GM21576 (cell line): ENCODE measurements around the gene TEX22.

Experiments used
- ATAC-seq: cut with Tn5 transposase; IDR thresholded peaks from one replicate; pipeline ENCODE4 v1.9.1; 2021; ENCODE audit warnings: mild to moderate bottlenecking, moderate library complexity; ENCODE audit not compliant: unreplicated experiment

Gene TEX22

DNA sequence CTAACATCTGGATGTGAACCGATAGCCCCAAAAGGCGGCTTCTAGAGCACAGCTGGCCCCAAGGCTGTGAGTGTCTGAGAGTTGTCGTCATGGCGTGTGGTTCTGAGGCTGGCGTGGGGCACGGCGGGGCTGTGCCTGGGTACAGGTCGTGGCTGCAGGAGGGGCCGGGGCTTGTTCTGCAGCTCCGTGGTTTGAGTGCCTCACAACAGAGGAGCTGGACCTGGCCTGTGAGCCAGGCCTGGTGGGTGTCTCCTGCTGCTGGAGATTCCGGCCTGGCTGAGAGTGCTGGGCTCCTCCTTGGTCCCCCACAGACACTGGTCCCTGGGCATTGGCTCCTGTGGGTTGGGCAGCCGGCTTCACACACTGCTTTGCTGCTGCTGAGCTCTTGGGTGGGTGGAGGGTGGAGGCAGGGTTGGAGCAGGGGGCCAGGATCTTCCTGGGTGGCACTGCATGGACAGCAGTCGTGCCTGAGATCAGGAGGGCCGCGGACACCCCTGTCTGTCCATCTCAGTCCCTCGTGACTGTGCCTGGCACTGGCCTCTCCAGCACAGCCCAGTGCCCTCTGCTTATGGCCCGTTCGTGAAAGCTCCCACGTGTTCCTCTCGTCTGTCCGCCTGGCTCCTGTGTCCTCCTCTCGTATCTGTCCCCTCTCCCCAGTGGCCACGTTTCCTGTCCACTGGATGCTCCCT lies 31.8 kb upstream of the TEX22 start:
- ATAC-seq = no peak

GRCh38 chr14:105367116-105368031 lies 31.0 kb upstream of the TEX22 start:
- ATAC-seq = no peak

- ATAC-seq = no peak
These were observed 30.3 kb upstream of the TEX22 start for GRCh38 chr14:105368032-105368417.

DNA sequence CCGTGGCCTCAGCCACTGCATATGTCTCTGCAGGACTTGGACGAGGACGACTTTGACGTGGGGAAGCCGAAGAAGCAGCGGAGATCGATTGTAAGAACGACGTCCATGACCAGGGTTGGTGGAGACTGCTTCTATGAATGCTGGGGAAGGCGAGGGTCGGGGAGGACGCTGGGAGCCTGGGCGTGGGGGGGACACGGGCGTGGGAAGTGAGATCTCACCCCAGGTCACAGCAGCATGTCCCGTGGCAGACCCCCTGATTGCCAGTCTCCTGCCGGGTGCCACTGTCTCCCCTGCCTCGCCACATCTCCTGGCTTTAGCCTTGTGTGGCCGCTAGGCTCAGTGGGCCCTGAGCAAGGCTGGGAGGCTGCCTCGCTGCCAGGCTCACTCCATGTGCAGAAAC lies 29.9 kb upstream of the TEX22 start:
- no peak for ATAC-seq

DNA sequence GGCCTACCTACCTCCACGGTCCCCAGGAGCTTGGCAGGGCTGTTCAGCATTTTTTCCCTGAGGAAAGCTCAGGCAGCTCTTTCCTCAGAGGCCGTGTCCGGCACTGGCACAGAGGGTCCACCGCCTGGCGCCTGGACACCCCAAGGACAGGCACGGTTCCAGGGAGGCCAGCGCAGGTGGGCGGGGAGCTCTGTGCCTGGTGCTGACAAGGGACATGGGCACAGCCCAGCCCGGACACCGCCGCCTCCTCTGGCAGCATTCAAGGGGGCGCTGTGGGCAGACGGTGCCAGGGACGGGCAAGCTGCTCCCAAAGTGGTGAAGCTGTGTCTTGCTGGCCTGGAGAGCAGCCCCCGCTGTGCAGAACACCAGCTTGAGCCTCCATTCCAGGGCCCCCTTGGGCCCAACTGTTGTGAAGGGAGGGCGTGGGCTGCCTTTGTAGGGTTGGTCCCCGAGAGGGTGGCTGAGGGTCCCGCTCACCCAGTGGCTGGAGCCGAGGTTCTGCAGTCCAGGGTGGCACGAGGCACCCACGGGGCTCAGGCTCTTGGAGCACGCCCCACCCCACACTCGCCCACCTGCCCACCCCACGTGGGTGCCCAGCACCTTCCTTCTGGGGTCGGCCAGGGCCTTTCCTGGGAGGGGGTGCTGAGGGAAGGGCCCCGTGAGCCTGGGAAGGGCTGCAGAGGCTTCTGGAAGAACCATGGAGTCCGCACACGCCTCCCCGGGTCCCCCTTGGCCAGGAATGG lies 29.3 kb upstream of the TEX22 start:
- ATAC-seq = no peak

- ATAC-seq = no peak
These were observed 28.7 kb upstream of the TEX22 start for GRCh38 chr14:105369653-105370040.

GRCh38 chr14:105374389-105374788 lies 23.9 kb upstream of the TEX22 start:
- no peak for ATAC-seq

DNA sequence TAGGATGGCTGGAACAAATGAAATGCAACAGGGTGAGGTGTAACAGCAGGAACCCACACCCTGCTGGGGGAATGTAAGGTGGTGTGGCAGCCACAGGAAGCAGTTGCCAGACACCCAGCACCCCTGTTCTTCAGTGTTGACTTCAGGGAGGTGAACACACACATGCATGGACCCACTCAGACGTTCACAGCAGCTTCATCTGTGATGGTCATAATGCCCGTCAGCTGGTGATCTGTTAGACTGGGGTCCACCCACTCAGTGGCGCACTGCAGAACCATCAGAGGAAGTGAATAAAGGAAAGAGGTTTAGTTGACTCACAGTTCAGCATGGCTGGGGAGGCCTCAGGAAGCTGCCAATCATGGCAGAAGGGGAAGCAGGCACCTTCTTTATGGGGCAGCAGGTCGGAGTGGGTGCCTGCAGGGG lies 22.7 kb upstream of the TEX22 start:
- no peak for ATAC-seq

DNA sequence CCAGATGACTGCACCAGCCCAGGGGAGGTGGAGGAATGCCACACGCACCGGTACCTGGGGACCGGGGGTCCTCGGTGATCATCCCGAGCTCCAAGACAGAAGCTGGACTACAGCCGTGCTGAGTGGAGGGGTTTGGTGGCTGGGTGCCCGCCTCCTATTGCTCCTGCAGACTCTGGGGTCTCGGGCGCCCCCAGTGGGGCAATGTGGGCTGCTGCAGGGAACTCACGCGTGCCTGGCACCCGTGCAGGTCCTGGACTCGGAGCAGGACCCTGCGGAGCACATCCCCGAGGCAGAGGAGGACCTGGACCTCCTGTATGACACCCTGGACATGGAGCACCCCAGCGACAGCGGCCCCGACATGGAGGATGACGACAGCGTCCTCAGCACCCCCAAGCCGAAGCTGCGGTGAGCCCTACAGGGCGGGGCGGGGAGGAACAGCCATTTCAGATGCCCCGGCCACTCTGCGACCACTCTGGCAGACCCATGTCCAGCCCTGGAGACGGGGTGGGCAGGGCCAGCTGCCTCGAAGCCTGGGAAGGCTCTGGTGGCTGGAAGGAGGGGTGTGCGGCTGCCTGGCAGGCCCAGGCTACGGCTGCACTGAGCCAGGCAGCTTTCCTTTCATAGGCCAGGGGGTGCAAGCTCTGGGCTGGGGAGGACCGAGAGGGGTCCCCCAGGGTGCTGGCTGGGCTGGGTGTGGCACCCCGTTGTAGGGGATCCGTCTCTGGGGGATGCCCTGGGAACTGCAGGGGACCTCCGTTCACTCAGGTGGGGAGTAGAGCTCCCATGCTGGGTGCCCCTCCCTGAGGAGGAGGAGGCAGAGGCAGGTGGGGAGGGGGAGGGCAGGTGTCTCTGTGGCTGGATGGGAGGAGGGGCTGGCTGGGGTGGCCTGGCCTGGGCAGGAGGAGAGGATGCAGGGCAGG lies 21.6 kb upstream of the TEX22 start:
- no peak for ATAC-seq

DNA sequence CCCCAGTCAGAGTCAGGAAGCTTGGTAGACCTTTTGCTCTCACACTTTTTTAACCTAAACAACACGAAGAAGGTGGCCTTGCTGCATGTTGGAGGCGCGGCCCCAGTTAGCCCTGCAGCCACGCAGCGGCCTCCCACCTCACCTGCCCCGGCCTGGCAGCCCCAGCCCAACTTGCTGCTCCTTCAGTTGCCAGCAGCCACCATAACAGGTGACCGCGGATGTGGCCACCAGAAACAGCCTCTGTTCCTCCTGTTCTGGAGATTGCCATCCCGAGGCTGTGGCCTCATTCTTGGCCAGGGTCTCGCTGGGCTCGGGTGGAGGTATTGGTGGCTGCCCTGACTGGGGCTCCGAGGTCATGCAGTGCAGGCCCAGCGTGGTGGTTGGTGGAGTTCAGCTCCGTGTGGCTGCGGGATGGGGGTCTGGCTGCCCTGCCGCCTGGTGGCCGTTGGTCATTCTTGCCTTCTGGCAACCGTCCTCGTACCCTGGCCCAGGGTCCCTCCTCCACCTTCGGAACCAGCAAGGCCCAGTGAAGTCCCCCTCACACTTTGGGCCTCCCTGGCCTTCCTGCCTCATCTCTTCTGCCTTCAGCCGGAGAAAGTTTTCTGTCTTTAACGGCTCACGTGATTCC lies 20.7 kb upstream of the TEX22 start:
- ATAC-seq = no peak

DNA sequence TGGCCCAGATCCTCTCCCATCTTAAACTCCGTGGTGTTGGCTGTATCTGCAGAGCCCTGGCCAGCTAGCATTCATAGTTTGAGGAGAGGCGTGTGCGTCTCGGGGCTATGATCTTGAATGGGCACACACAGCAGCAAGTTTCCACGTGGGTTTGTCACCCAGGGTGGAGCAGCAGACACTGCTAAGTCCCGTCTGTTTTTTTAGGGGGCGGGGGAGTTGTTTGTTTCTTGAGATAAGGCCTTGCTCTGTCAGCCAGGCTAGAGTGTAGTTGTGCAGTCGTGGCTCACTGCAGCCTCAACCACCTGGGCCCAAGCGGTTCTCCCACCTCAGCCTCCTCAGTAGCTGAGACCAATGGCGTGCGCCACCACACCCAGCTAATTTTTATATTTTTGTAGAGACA lies 20.1 kb upstream of the TEX22 start:
- ATAC-seq = no peak

DNA sequence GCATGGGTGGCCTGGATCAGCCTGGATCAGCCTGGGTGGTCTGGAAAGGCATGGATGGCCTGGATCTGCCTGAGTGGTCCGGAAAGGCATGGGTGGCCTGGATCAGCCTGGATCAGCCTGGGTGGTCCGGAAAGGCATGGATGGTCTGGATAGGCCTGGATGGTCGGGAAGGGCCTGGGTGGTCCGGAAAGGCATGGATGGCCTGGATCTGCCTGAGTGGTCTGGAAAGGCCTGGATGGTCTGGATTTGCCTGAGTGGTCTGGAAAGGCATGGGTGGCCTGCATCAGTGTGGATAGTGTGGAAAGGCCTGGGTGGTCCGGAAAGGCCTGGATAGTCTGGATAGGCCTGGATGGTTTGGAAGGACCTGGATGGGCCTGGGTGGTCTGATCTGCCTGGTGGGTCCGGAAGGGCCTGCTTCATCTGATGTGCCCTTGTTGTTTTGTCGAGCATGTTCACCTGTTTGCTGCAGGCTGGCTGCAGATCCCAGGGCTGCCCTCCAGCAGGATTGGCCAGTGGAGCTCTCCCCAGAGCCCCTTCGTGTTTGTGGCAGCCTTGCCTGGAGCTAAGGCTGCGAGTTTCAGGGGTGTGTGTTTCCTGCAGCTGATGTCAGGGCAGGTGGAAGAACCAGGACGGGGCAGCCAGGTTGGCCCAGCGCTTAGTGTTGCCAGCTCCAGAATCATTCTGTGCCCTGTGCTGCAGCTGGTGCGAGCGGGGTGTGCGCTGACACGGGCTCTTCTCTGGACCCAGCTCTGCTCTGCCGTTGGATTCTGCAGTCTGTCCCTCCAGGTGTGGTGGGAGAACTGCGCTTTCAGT lies 19.3 kb upstream of the TEX22 start:
- ATAC-seq = no peak

GRCh38 chr14:105379946-105380345 lies 18.4 kb upstream of the TEX22 start:
- no peak for ATAC-seq

- no peak for ATAC-seq
These were observed 17.6 kb upstream of the TEX22 start for GRCh38 chr14:105380756-105381155.

DNA sequence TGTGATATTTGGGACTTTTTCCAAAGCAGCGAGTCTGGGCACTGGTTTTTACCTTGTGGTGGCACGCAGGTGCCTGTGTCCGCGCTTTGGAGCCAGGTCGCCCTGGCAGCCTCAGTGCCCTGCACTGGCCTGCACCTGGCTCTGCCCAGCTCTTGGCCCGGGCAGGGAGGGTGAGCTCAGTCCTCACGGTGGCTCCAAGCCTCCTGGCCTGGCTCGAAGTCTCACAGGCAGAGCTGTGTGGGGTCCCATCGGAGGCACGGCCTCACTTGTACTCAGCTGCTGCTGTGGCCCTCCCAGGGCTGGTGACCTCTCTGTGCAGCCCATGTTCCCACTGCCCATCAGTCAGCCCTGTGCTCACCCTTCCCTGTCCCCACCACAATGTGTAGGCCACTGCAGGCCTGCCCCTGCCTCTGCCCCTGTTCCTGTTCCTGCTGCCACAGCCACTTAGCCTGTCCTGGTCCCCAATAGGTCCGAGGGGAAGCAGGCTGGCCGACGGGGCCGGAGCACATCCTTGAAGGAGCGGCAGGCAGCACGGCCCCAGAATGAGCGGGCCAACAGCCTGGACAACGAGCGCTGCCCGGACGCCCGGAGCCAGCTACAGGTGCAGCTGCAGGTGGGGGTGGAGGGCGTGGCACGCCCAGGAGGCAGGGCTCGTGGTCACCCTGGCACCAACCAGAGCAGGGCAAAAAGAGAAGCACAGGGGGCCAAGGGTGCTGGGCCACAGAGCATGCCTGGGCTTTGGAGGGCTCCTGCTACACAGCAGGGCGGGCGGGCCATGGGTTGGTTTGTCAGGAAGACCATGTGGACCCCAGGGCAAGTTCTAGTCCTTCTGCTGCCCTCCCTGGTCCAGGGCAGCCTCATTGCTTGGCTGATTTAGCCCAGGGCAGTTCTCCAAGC lies 16.6 kb upstream of the TEX22 start:
- no peak for ATAC-seq

DNA sequence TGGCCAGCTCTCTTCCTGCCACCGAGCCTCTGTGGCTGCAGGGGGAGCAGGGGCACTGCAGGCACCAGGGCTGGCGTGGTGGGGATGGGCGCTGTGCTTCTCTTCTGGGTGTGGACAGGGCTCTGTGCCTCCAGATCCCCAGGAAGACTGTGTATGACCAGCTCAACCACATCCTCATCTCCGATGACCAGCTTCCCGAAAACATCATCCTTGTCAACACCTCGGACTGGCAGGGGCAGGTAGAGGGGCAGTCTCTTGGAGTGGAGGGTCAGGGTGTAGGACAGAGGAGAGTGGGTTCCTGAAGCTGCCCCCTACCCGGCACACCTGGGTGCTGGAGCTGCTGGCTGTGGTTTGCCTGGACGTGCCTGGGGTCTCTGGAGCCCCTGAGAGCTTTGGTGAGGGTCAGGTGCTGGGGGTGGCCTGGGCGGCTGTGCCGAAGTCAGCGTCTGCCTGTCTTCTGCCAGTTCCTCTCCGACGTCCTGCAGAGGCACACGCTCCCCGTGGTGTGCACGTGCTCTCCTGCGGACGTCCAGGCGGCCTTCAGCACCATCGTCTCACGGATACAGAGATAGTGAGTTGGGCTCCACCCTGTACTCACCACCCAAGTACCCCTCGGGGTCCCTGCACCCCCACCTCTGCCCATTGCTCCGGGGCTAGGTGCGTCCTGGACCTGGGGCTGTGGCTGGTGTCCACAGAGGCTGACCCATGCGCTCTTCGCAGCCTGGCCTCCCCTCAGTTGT lies 15.8 kb upstream of the TEX22 start:
- no peak for ATAC-seq

DNA sequence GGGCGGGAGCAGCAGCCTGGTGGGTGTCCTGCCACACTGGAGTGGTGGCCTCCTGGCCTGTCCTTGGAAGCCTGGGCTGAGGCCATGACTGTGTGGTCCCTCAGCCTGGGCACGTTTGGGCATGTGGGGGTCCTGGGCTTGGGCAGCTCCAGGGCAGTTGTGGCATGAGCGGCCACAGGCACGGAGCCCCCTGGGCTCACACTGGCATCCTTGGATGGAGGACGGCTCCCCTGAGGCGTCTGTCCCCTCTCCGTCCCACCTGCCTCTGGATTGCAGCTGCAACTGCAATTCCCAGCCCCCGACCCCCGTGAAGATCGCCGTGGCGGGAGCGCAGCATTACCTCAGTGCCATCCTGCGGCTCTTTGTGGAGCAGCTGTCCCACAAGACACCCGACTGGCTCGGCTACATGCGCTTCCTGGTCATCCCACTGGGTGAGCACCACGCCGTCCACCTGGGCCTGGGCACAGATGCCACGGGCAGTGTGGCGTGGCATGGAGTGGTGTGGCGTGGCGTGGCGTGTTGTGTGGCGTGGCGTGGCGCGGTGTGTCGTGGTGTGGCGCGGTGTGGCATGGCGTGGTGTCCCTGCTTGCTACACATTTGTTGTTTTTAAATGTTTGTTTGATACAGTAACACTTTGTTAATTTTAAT lies 15.1 kb upstream of the TEX22 start:
- no peak for ATAC-seq
